Transverse colon (tissue), 3 donors: ENCODE data around the gene ZYG11A.

Source experiments
- CTCF ChIP-seq, 5 experiments: fragments of 200-600 bp in 3 of 5; fragments of 450-650 bp in 2 of 5; sonication (generic) in 3 of 5; IDR thresholded peaks; 1 replicate in 2 of 5; 2 replicates in 3 of 5; pipeline ENCODE4 v1.5.1; 2016 to 2017; ENCODE audit warnings: antibody characterized with exemption in 5 of 5, inconsistent platforms in 3 of 5, mild to moderate bottlenecking in 2 of 5, moderate library complexity in 1 of 5
- EP300 ChIP-seq: sonication (generic); formaldehyde crosslinking; IDR thresholded peaks from one replicate; pipeline ENCODE4 v1.6.1; 2017; ENCODE audit warnings: antibody characterized with exemption, low read depth

- no peak for TF ChIP-seq CTCF (IDR thresholded peaks at IDR 0.05)
- no peak for TF ChIP-seq EP300
Observed at GRCh38 chr1:52876843-52877242, 34.3 kb downstream of the ZYG11A start.
